Measurements from ENCODE around the gene OTX1.

The OTX1 gene

GRCh38 chr2:63104482-63104881 is 53.9 kb downstream of the OTX1 start:
- Mint-ChIP-seq H3K4me1 (ENCODE audit: low read depth) (no peaks in the 10 kb centered on the region), H3K27me3 (peaks cover 2% of the 10 kb centered on the region), H3K9me3 (ENCODE audit: low read depth) (peaks cover 30% of the 10 kb centered on the region), H3K36me3 (peaks cover 6% of the 10 kb centered on the region), H3K4me3 (no peak overlapping the region), H3K27ac (no peak overlapping the region)
